Hepatic stellate cell (primary cell): ENCODE measurements around the gene STK10.
A peak's percentile ranks its signal among the peaks of the same experiment; 100 is the strongest.

Experiments
- DNase-seq: peaks from one replicate; pipeline ENCODE4 v3.0.0; 2011; ENCODE audit warnings: low spot score

The STK10 gene

DNA sequence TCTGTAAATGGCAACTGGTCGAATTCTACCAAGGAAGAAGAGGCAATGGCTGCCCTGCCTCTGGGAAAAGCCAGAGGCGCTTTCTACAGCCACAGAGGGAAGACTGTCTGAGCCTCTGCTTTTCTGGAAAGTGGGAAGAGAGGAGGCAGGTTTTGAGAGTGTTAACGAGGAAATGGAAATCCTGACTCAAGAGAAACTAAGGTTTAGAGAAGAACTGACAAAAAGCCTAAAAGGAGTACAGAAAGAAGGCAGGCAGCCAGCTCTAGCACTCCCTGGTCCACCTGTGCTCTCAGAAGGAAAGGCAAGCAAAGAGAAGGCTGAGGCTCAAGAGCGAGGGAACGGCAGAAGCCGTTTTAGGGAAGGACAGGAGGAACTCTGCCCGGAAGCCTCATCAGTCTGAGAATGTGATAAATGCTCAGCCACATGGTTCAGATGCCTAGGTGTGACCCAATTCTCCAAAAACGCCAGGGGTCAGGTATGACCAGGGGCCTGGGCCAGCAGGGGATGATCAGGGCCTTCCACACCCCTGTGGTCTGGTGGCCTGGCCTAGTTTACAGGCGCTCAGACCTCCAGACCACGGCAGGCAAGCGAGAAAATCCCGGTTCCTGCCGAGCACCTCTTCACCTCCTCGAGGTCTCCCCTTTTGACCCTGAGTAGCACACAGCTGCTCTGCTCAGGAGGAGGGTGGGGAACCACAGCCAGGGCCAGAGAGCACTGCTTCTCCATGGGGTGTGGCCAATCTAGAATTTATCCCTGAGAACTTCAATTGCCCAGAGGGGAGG, 101.6 kb downstream of the STK10 start:
- no peak for DNase-seq

DNA sequence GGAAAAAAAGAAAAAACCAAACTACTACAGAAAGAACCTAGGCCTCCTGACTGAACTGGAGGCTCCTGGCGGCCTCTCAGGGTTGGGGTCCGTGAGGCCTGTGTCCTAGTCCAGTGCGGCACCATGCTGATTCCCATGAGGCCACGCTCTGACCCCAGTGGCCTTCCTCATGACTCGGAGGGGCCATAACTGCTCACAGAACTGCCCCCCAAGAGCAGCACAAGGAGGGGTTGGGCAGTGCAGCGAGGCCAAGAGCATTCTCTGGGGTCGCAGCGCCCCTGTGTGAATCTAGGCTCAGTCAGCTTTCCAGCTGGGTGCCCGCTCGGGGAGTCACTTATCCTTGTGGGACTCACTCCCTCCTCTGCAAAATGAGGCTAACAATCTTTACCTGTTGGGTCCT, 102.3 kb downstream of the STK10 start:
- no peak for DNase-seq

DNA sequence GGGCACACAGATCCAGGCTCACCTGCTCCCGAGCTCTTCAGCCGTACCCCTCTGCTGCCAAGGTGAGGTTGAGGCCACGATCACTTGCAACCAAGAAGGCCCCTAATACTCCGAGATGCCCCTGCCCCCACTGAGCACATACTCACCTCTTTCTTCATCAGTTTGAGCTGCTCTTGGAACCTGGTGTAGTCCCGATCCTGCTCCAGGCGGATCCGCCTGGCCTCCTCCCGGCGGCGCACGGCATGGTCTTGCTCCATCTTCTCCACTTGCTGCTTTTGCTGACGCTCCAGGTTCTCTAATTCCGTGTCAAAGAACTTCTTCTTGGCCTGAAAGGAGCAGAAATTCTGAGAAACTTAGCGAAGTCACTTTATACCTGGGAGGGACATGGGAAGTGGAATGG, 105.8 kb downstream of the STK10 start:
- DNase-seq, result no peak

- no peak for DNase-seq
Observed at GRCh38 chr5:172079876-172080275, 108.1 kb downstream of the STK10 start.

GRCh38 chr5:172078726-172079345, 109.2 kb downstream of the STK10 start:
- DNase-seq, result no peak

- no peak for DNase-seq
Observed at GRCh38 chr5:172077664-172078425, 110.2 kb downstream of the STK10 start.

DNA sequence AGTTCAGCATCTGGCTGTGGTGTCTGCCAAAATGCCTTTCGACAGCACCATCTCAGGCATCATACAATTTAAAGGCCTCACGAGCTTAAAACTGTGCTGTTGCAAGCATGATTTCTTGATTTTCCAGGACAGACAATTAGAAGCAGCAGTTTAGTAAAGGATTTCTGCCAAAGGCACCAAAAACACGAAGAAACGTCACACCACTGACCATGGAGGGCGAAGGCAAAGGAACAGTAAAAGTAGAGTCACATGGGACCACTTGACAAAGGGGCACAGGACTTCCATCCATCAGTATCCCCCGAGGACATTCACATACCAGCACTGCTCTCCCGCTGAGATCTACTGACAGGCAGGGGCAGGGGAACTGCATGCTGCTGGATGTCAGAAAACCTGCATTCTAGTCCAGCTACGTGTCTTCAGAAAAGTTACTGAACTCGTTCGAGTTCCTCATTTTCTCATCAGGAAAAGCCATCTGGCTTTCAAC, 111.2 kb downstream of the STK10 start:
- peak; percentile 71 for DNase-seq

GRCh38 chr5:172075656-172076055, 112.4 kb downstream of the STK10 start:
- DNase-seq, result no peak

DNA sequence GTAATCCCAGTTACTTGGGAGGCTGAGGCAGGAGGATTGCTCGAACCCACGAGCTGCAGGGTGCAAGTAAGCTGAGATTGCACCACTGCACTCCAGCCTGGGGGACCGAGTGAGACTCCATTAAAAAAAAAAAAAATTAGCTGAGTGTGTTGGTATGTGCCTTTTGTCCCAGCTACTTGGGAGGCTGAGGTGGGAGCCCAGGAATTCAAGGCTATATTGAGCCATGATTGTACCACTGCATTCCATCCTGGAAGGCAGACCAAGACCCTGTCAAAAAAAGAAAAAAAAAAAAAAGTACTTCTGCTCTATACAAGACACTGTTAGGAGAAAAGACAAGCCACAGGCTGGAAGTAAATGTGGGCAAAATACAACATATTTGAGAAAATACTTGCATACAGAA, 113.1 kb downstream of the STK10 start:
- DNase-seq, result no peak

GRCh38 chr5:172071309-172071875, 116.6 kb downstream of the STK10 start:
- DNase-seq, result no peak

DNA sequence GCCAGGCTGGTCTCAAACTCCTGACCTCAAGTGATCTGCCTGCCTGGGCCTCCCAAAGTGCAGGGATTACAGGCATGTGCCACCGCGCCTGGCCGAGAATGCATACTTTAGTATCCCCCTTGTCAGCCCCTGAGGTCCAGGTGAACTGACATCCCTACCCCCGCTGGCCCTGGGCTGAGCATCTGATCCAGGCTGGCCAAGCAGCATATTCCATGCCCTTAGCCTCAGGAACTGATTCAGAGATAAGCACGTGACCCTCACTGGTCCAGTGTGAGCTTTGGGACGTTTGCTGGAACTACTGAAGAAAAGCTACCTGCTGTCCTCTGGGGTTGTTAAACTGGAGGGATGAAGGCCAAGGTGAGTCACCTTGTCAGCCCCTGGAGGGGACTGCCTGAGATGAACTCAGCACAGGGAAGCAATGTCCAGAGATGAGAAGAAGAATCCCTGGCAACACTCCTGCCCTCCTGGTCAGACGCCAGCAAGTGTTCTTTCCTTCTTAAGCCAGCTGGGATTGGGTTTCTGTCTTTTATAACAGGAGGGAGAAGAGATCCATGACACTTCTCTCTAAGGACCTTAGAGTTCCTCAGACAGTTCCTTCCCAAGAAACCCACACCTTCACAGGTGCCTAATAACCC, 122.5 kb downstream of the STK10 start:
- no peak for DNase-seq

DNA sequence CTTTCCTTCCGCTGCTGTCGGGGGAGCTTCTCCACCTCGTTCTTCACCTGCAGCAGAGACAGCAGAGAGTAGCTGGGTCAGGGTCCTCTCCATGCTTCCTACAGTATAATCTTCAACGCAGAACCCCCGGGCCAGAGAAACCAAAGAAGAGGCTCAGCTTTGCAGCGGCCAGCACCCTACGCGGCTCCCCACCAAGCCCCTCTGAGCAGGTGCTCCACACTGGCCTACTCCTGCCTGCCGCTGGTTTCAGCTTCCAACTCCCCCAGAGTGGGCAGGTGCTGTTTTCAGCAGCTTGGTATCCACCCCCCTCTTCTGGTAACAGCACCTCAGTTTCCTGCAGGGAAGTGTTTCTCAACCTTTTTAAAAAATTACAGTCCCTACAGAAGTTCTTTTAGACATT, 123.3 kb downstream of the STK10 start:
- no peak for DNase-seq

DNA sequence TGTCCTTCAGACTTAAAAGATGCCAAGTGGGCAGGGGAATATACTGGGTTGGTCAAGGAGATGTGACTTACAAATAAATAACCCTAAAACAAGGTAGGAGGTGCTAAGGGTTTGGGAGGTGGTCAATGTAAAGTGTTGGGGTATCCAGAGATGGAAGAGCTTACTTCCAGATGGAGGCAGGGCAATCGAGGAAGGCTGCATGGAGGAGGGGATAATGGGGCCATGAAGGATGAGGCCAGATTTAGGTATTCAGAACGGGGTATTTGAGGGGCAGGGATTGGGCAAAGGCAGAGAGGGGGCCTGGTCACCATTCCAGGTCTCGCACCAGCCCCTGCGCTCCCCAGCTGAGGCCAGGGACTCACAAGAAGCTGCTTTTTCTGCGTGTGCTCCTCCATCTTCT, 123.7 kb downstream of the STK10 start:
- DNase-seq, result no peak

DNA sequence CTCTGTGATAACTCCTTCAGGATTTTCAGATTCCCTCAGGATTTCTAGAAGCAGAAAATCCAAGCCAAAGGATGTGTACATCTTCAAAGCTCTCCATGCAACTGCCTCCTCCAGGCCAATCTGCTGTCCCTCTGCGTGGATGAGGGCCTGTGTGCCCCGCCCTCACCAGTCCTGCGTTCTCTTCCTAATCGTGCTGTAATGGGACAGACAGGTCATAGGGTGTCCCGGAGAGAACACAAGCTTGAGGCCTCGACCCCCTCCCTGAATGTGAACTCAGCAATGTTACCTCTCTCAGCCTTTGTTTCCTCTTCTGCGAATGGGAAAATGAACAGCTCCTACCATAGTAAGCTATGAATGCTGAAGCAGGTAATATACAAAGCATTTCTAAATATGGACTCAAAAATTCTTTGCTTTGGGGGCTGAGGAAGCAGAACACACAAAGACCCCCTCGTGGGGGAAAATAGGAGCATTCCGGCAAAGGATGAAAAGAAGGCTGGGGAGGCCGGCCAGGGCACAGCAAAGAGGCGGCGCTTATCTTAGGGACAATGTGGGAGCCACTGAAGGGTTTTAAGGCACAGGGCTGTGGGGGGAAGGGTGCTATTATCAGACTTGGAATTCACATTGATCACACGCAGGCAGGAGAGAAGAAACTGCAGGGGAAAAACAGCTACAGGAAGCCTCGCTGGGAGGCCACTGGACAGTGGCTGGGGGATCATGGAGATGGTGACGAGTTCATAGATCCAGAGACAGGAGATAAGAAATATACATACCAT, 124.4 kb downstream of the STK10 start:
- DNase-seq, result no peak

GRCh38 chr5:172059661-172060100, 128.3 kb downstream of the STK10 start:
- peak; percentile 42 for DNase-seq

- no peak for DNase-seq
Observed at GRCh38 chr5:172058088-172058487, 129.9 kb downstream of the STK10 start.

DNA sequence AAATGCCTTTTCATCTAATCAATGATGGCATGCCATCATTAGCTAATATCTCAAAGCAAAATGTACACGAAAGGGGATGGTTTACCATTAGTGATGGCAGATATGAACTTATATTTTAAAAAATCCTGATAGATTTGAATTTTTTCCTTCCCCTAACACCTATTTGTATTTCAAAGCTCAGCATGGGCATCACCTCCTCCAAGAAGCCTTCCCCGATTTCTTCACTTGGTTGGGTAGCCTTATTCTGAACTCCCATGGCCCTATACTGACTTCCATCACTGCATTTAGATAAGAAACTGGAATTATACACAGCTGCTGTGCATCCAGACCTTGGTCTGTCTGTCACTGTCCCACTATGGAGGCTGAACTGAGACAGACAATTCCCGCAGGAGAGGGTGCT, 132.0 kb downstream of the STK10 start:
- DNase-seq, result no peak

GRCh38 chr5:172055421-172055820, 132.6 kb downstream of the STK10 start:
- DNase-seq, result no peak

DNA sequence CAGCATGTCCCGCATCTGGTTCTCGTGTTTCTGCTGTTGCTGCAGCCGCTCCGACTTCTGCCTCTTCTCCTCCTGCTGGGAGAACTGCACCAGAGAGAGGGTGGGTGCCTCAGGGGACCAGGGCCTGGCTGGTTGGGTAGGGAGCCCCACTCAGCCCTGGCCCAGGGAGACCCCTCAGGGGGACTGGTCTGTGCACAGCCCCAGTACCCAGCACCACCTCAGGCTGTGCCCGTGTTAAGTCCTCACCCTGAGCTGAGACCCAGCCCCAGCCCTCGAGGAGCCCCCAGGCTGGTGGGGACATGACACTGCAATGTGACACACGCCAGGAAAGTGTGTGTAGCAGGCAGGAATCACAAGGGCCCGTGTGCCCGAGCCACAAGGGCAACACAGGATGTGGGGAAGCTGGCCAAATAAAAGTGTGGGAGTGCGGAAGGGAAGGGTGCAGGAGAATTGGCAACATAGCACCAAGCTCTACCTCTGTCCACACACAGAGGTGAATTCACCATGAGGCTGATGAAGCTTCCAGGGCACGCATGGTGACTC, 133.3 kb downstream of the STK10 start:
- DNase-seq, result no peak

DNA sequence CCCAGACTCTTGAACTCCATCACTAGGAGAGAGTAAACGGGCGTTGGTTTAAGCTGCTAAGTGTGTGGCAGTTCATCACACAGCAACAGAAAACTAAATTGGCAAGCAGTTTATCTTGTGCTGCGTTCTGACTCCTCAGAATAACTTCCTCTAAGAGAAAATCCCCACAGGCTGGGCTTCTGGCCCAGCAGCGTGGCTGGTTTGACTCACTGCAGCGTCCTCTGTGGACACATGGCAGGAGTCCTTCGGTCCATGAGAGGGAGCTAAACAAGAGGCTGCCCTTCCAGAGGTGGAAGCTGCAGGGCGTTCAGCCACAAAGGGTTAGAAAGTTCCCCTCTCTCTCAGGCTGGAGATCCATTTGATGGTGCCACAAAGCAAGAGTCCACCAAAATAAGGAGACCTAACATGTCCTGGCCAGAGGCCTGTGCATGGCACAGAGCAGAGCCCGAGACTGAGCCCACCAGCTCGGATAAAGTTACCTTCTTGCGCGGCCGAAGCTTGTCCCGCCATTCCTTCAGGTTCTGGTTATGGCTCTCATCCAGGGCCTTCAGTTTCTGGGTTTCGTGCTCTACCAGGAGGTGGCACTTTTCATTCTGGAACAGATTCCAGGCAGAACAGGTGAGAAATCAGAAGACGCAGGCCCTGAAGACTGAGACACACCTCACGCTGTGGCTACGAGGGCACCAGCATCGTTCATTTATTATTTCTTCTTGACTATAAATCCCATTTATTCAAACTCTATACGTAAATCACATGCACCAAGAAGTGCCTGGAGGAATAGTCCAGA, 135.4 kb downstream of the STK10 start:
- peak; percentile 32 for DNase-seq
